Right ventricle myocardium inferior (tissue), 1 donor: ENCODE results near the gene PTPN18. TPM values are rescaled to one million over a fixed set of nuclear protein-coding genes. Genes with fewer than 3 reads are reported as not detected.
A peak's percentile ranks its signal among the peaks of the same experiment; 100 is the strongest.
"Not testable (repeated sequence)": the region's sequence is repeated elsewhere in the genome, so short reads cannot be mapped to it uniquely, and the experiment has no call there.

Source experiments
- ATAC-seq: fragments of 200-7000 bp; cut with Tn5 transposase; one replicate; pipeline ENCODE4 v1.9.1; 2020; ENCODE audit warnings: mild to moderate bottlenecking, moderate library complexity
- DNase-seq: peaks from one replicate; pipeline ENCODE4 v3.0.0; 2021; ENCODE audit errors: missing footprints
- intact Hi-C: fragments of 100-400 bp; cut with DNase I; formaldehyde crosslinking; loops from one replicate; pipeline ENCODE4 v1.11.0; 2022
- total RNA-seq: library from RNA; stranded (reverse); fragmentation: NEBNext Ultra II Directional; extraction: Animal tissue kit (Norgen Biotek cat#: 25700); gene quantifications from one replicate; pipeline ENCODE4 v1.2.1, GENCODE V29; 2021
- donor health status: DM: no; HTN: yes; CAD: no; lungs with severe emphysema.

PTPN18 gene
- total RNA-seq, 1 donor from 2014 or later = 16.9 TPM

DNA sequence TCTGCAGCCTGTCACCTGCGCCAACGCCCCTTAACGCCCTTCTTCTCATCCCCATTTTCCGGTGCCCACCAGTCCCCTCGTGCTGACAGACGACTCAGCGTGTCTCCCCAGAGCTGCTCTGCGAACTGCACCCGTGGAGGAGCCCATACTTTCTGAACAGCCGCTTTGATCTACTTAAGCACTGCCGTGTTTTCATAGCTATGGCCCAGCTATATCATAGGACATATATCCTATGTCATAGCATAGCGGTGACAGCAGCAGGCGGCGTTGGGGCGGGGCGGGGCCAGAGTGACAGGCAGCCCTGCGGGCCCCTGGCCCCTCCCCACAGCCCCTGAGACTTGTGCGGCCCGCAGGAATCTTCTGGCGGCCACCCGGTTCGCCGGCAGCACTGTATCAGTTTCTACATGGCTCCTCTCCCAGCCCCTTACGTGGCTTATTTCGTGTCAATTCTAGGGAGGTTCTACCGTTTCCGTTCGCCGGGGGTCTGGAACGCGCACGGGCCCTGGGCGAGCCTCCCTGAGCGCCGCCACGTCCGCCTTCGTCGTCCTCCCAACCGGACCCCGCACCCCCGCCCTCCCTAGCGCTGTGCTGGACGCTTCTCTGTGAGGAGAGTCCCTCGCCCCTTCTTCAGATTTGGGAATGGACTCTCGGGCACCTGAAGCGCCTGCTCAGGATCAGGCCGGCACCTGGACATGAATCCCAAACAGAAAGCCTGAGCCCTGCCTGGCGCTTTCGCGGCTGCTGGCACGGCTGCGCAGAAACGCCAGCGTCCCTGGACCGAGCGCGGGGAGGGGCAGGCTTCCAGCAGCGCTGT lies 35.4 kb downstream of the PTPN18 start:
- peak; percentile 90 for ATAC-seq
- intact Hi-C loops = loop anchor here (1.0 to 5.0 kb wide), 3 partner anchors 19 to 49 kb away; partner anchors contain the start of genes IMP4 and PTPN18

GRCh38 chr2:130391872-130392670 lies 36.2 kb downstream of the PTPN18 start:
- no peak for DNase-seq
- ATAC-seq = no peak

More for the DNA sequence above, 35.4 kb downstream of the PTPN18 start:
- peak; percentile 95 for DNase-seq

GRCh38 chr2:130393318-130393910 lies 37.6 kb downstream of the PTPN18 start:
- intact Hi-C loops = loop anchor here (5.0 kb wide), 1 partner anchor 36 kb away; the partner anchor contains the start of gene PTPN18
- ATAC-seq = no peak
- DNase-seq = no peak

More at GRCh38 chr2:130391872-130392670, 36.2 kb downstream of the PTPN18 start:
- intact Hi-C loops = loop anchor here (1.0 to 5.0 kb wide), 3 partner anchors 20 to 50 kb away; partner anchors contain the start of genes IMP4 and PTPN18

DNA sequence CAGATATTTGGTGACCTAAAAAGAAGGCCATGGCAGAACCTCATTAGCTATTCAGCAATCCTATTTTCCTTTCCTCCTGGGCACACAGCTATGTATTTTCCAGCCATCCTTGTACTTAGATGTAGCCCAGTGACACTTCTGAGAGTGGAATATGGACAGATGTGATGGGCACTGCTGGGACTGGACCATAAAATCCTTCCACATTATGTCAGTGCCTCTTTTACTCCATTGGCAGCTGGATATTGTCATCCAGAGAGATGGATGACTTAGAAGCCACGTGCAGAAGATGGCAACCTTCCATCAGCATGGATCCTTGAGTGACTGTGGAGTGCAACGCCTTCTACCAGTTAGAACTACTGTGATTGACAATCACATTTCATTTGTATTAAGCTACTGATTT lies 50.4 kb downstream of the PTPN18 start:
- intact Hi-C loops, ATAC-seq, DNase-seq: not testable (repeated sequence)

GRCh38 chr2:130416693-130417092 lies 60.8 kb downstream of the PTPN18 start:
- intact Hi-C loops, ATAC-seq: not testable (repeated sequence)
- DNase-seq = peak; percentile 46

GRCh38 chr2:130418845-130419244 lies 63.0 kb downstream of the PTPN18 start:
- intact Hi-C loops, DNase-seq, ATAC-seq: not testable (repeated sequence)

Other genes starting within 250 kb of the PTPN18 start
- gene POTEF, start 226.8 kb upstream of the PTPN18 start, total RNA-seq = not detected
- gene CCDC74B, start 210.9 kb upstream of the PTPN18 start, total RNA-seq = 0.97 TPM
- 25.6 TPM for gene SMPD4, start 174.5 kb upstream of the PTPN18 start, total RNA-seq
- gene MZT2B, start 173.8 kb upstream of the PTPN18 start, total RNA-seq = 595 TPM
- gene TUBA3E, start 157.6 kb upstream of the PTPN18 start, total RNA-seq = 80.0 TPM
- gene IMP4, start 13.2 kb upstream of the PTPN18 start, total RNA-seq = 63.7 TPM
- gene POTEI, start 153.3 kb downstream of the PTPN18 start, total RNA-seq = not detected
- not detected for gene CFC1B, start 165.2 kb downstream of the PTPN18 start, total RNA-seq
- not detected for gene CFC1, start 243.5 kb downstream of the PTPN18 start, total RNA-seq